A549 (cell line): ENCODE measurements around the gene AURKB.

Experiments used
- EHMT2 ChIP-seq: fragments of 200-600 bp; sonication (generic); IDR thresholded peaks from 2 replicates; pipeline ENCODE4 v1.6.1; 2016; ENCODE audit warnings: antibody characterized with exemption, low read depth, mild to moderate bottlenecking, moderate library complexity
- FOSL2 ChIP-seq, 2 experiments: fragments of 450-650 bp in 1 of 2; fragments of >200 bp in 1 of 2; sonication (Bioruptor Twin) in 1 of 2; formaldehyde crosslinking; IDR thresholded peaks; 2 replicates each; pipeline versions ENCODE4 v1.5.0 to v1.6.1; 2016 to 2020; ENCODE audit warnings: mild to moderate bottlenecking in 1 of 2, moderate library complexity in 1 of 2
- MAFK ChIP-seq: fragments of 450-650 bp; IDR thresholded peaks from 2 replicates; pipeline ENCODE4 v1.6.1; 2014; ENCODE audit not compliant: partially characterized antibody
- NFE2L2 ChIP-seq: fragments of 150-350 bp; conservative IDR thresholded peaks from 2 replicates; pipeline ENCODE4 v1.6.1; 2014; ENCODE audit warnings: low read length
- PHF8 ChIP-seq: fragments of 200-600 bp; sonication (generic); IDR thresholded peaks from 2 replicates; pipeline ENCODE4 v1.6.1; 2016; ENCODE audit warnings: low read depth, mild to moderate bottlenecking, antibody characterized with exemption, moderate library complexity, borderline replicate concordance
- RAD21 ChIP-seq, 2 experiments: fragments of >200 bp in 1 of 2; sonication (Bioruptor Twin) in 1 of 2; formaldehyde crosslinking in 1 of 2; IDR thresholded peaks in 1 of 2; conservative IDR thresholded peaks in 1 of 2; 2 replicates in 1 of 2; 3 replicates in 1 of 2; pipeline ENCODE4 v1.6.1; 2012 to 2018; ENCODE audit warnings: inconsistent platforms in 1 of 2
- ZC3H11A ChIP-seq: fragments of 450-650 bp; IDR thresholded peaks from 2 replicates; pipeline ENCODE4 v1.6.1; 2014; ENCODE audit warnings: antibody characterized with exemption, mild to moderate bottlenecking
- TF ChIP-seq, protein P1 (sequence below): IDR thresholded peaks from 2 replicates; pipeline ENCODE4 v1.6.1; 2012
- TF ChIP-seq, protein P2 (sequence below): fragments of 150-350 bp; IDR thresholded peaks from 2 replicates; pipeline ENCODE4 v1.6.1; 2014; ENCODE audit warnings: low read depth, mild to moderate bottlenecking, low read length
- TF ChIP-seq, protein P3 (sequence below): fragments of >200 bp; sonication (Bioruptor Twin); formaldehyde crosslinking; IDR thresholded peaks from 3 replicates; pipeline ENCODE4 v1.5.1; 2016

DNA sequence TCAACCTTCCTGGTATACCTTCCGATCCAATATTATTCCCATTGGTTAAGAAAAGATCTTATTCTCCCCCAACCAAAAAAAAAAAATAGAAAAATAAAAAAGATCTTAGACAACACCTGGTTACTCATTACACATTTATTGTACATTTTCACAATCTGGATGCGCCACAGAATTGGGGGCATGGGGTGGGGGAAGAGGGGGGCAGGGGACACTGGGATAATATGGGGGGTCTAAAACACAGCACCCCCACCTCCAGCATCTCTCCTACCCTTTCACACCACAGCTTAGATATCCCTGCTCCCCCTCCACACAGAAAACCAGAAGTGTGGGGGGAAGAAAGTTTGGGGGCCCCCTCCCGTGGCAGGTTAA, 51.4 kb downstream of the AURKB start:
- TF ChIP-seq ZC3H11A (no peak), RAD21 (conservative IDR thresholded peaks at IDR 0.05 in 1 of 2, IDR thresholded peaks at IDR 0.05 in 1 of 2) (no peak), PHF8 (no peak), FOSL2 (IDR thresholded peaks at IDR 0.05) (no peak), FOSL2 (CRISPR knock-in tag; IDR thresholded peaks at IDR 0.05) (no peak), EHMT2 (no peak), NFE2L2 (no peak), MAFK (no peak)
- TF ChIP-seq, protein P1, sequence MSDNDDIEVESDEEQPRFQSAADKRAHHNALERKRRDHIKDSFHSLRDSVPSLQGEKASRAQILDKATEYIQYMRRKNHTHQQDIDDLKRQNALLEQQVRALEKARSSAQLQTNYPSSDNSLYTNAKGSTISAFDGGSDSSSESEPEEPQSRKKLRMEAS = no peak
- TF ChIP-seq, protein P2, sequence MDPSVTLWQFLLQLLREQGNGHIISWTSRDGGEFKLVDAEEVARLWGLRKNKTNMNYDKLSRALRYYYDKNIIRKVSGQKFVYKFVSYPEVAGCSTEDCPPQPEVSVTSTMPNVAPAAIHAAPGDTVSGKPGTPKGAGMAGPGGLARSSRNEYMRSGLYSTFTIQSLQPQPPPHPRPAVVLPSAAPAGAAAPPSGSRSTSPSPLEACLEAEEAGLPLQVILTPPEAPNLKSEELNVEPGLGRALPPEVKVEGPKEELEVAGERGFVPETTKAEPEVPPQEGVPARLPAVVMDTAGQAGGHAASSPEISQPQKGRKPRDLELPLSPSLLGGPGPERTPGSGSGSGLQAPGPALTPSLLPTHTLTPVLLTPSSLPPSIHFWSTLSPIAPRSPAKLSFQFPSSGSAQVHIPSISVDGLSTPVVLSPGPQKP = no peak
- TF ChIP-seq, protein P3, sequence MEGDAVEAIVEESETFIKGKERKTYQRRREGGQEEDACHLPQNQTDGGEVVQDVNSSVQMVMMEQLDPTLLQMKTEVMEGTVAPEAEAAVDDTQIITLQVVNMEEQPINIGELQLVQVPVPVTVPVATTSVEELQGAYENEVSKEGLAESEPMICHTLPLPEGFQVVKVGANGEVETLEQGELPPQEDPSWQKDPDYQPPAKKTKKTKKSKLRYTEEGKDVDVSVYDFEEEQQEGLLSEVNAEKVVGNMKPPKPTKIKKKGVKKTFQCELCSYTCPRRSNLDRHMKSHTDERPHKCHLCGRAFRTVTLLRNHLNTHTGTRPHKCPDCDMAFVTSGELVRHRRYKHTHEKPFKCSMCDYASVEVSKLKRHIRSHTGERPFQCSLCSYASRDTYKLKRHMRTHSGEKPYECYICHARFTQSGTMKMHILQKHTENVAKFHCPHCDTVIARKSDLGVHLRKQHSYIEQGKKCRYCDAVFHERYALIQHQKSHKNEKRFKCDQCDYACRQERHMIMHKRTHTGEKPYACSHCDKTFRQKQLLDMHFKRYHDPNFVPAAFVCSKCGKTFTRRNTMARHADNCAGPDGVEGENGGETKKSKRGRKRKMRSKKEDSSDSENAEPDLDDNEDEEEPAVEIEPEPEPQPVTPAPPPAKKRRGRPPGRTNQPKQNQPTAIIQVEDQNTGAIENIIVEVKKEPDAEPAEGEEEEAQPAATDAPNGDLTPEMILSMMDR = no peak
